Sigmoid colon (tissue), 3 donors: ENCODE measurements around the gene MAPKBP1.

Experiments used
- CTCF ChIP-seq, 4 experiments: fragments of 450-650 bp in 3 of 4; fragments of 200-600 bp in 1 of 4; IDR thresholded peaks; one replicate each; pipeline ENCODE4 v1.5.1; 2016 to 2019; ENCODE audit warnings: antibody characterized with exemption in 4 of 4, mild to moderate bottlenecking in 3 of 4, moderate library complexity in 2 of 4
- POLR2A ChIP-seq, 2 donors: fragments of 450-650 bp; IDR thresholded peaks; one replicate each; pipeline ENCODE4 v1.6.1; 2016; ENCODE audit warnings: antibody characterized with exemption in 2 of 2, mild to moderate bottlenecking in 2 of 2, moderate library complexity in 2 of 2

- TF ChIP-seq CTCF (IDR thresholded peaks at IDR 0.05) (no peak), POLR2A (IDR thresholded peaks at IDR 0.05) (no peak)
Observed at GRCh38 chr15:41852736-41853590, 78.7 kb downstream of the MAPKBP1 start.
